Measurements from ENCODE around the gene SEC61B. TPM values are rescaled to one million over a fixed set of nuclear protein-coding genes. Genes with fewer than 3 reads are reported as not detected.

Gene SEC61B
- total and polyA plus RNA-seq, 12 donors = 33.2 to 371 (median 200) TPM

- no peaks in the 10 kb centered on the region for H3K27me3 ChIP-seq
- 89 to 91% (median 90%) methylated on average over 4 of the region's 4 CpGs for WGBS, 4 donors
- H3K4me1 ChIP-seq (replicated peaks in 1 of 2) = peaks cover 18 to 58% of the 10 kb centered on the region in 2 donors
- intact Hi-C loops (cut with DNase I) = no loop called here
- H3K36me3 ChIP-seq (replicated peaks in 1 of 2) = peaks cover 0 to 9% of the 10 kb centered on the region in 2 donors
- TF ChIP-seq POLR2A (IDR thresholded peaks at IDR 0.05) (no peak), CTCF (IDR thresholded peaks at IDR 0.05) (no peak)
- H3K4me3 ChIP-seq = peak overlapping the region in 1 of 4 donors; percentile 88
- no peak overlapping the region for H3K27ac ChIP-seq
- no peaks in the 10 kb centered on the region for H3K9me3 ChIP-seq (replicated peaks in 1 of 3)
- DNase-seq = no peak
Observed at GRCh38 chr9:99220011-99220410, 2.1 kb upstream of the SEC61B start.

DNA sequence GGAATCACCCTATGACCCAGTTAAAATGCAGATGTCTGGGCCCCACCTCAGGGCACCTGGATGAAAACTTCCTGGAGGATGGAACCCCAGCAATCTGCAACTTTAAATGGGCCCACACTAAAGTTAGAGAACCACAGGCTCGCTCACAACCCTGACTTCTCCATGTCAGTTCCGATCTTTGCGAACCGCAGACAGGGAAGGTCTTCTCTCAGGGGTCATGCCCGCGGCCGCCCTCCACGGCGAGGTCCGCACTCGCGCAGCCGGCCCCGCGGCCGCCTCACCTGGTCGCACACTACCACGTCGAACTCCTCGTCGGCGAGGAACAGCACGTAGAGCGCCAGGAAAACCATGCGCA is 839 bp upstream of the SEC61B start:
- 0 to 1% (median 0%) methylated on average over 7 to 25 of the region's 25 CpGs; no CpG with 5 or more reads in 1 of the 4 donors for WGBS, 4 donors
- no peak for DNase-seq
- H3K27me3 ChIP-seq = no peaks in the 10 kb centered on the region
- peaks cover 18 to 64% of the 10 kb centered on the region in 2 donors for H3K4me1 ChIP-seq (replicated peaks in 1 of 2)
- H3K4me3 ChIP-seq = peak overlapping the region; percentile 69 to 98 (median 90)
- intact Hi-C loops (cut with DNase I) = no loop called here
- peaks cover 0 to 13% of the 10 kb centered on the region in 2 donors for H3K36me3 ChIP-seq (replicated peaks in 1 of 2)
- no peaks in the 10 kb centered on the region for H3K9me3 ChIP-seq (replicated peaks in 1 of 3)
- no peak for TF ChIP-seq CTCF (IDR thresholded peaks at IDR 0.05)
- TF ChIP-seq POLR2A (IDR thresholded peaks at IDR 0.05) = no peak
- peak overlapping the region; percentile 93 to 98 (median 95) for H3K27ac ChIP-seq

DNA sequence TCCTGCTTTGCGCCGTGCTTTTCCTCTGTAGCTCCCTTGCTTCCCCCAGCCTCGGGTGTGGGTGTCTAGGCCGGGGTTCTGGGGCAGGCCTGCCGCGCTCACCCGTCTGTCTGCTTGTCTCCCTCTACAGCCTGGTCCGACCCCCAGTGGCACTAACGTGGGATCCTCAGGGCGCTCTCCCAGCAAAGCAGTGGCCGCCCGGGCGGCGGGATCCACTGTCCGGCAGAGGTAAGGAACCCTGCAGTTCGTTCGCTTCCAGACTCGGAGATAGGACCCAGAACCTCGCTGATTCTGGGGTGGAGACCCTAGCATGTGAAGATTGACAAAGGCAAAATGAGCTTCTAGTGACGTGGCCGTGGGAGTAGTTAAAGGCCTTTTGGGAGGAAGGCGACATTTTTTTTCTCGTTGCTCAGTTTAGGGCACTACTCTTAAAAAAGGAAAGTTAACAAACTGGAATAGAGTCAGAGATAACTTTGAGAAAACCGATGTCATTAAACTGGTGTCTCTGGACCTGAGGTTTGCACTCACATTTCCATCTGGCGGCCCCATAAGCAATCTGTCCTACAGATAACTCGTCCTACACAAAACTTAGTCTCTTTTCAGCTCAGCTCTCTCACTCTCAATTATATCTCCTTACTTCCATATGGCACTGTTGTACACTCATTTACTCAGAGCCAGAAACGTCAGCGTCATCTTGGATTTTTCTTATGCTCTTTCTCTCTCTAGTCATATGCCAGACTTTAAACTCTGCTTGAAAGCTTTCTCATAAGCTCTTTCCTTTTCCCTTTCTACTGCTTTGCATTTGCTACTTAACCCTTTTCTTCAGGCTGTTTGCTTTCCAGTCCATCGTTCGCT is 561 bp downstream of the SEC61B start:
- peaks cover 18 to 60% of the 10 kb centered on the region in 2 donors for H3K4me1 ChIP-seq (replicated peaks in 1 of 2)
- intact Hi-C loops (cut with DNase I) = no loop called here
- TF ChIP-seq POLR2A (IDR thresholded peaks at IDR 0.05) (no peak), CTCF (IDR thresholded peaks at IDR 0.05) (no peak)
- WGBS, 4 donors = 7 to 12% (median 9%) methylated on average over 13 to 30 of the region's 30 CpGs
- peaks cover 0 to 13% of the 10 kb centered on the region in 2 donors for H3K36me3 ChIP-seq (replicated peaks in 1 of 2)
- H3K27ac ChIP-seq = peak overlapping the region; percentile 93 to 98 (median 95)
- H3K27me3 ChIP-seq = no peaks in the 10 kb centered on the region
- H3K4me3 ChIP-seq = peak overlapping the region; percentile 88 to 98 (median 90)
- no peak for DNase-seq
- H3K9me3 ChIP-seq (replicated peaks in 1 of 3) = no peaks in the 10 kb centered on the region

- Histone ChIP-seq H3K4me1 (replicated peaks in 1 of 2) (peaks cover 18 to 45% of the 10 kb centered on the region in 2 donors), H3K4me3 (no peak overlapping the region)
- TF ChIP-seq POLR2A (IDR thresholded peaks at IDR 0.05) (no peak), CTCF (IDR thresholded peaks at IDR 0.05) (no peak)
Observed at GRCh38 chr9:99224445-99224844, 2.4 kb downstream of the SEC61B start.

More at GRCh38 chr9:99224445-99224844, 2.4 kb downstream of the SEC61B start:
- Histone ChIP-seq H3K9me3 (replicated peaks in 1 of 3) (no peaks in the 10 kb centered on the region), H3K27me3 (no peaks in the 10 kb centered on the region), H3K36me3 (replicated peaks in 1 of 2) (peaks cover 0 to 23% of the 10 kb centered on the region in 2 donors), H3K27ac (no peak overlapping the region)
- DNase-seq = no peak
- 80 to 83% (median 81%) methylated on average over 2 of the region's 2 CpGs for WGBS, 4 donors
- intact Hi-C loops (cut with DNase I) = no loop called here

Data from adrenal gland (tissue), 12 donors.